Hepatocyte (in vitro differentiated cells): Measurements from ENCODE around the gene ARHGAP42. TPM values are rescaled to one million over a fixed set of nuclear protein-coding genes. Genes with fewer than 3 reads are reported as not detected.

ENCODE experiments used
- DNase-seq: peaks from one replicate; pipeline ENCODE4 v3.0.0-alpha.2; 2016; ENCODE audit warnings: low spot score
- H2AFZ ChIP-seq: fragments of 200-600 bp; sonication (generic); 2 replicates; pipeline ENCODE4 v1.6.0; 2016; ENCODE audit warnings: antibody characterized with exemption, mild to moderate bottlenecking
- H3K27ac ChIP-seq: fragments of 200-600 bp; sonication (generic); 2 replicates; pipeline ENCODE4 v1.5.1; 2016; ENCODE audit warnings: mild to moderate bottlenecking
- H3K27me3 ChIP-seq: fragments of 200-600 bp; sonication (generic); 2 replicates; pipeline ENCODE4 v1.6.1; 2016
- H3K36me3 ChIP-seq: fragments of 200-600 bp; sonication (generic); replicated peaks from 2 replicates; pipeline ENCODE4 v1.5.1; 2016; ENCODE audit warnings: low read depth; ENCODE audit not compliant: insufficient read depth
- H3K4me1 ChIP-seq: fragments of 200-600 bp; sonication (generic); 2 replicates; pipeline ENCODE4 v1.5.1; 2016; ENCODE audit warnings: mild to moderate bottlenecking, moderate library complexity; ENCODE audit not compliant: insufficient read depth
- H3K4me2 ChIP-seq: fragments of 200-600 bp; sonication (generic); 2 replicates; pipeline ENCODE4 v1.6.0; 2016
- H3K4me3 ChIP-seq: fragments of 200-600 bp; sonication (generic); 2 replicates; pipeline ENCODE4 v1.5.1; 2016; ENCODE audit warnings: mild to moderate bottlenecking
- H3K79me2 ChIP-seq: fragments of 200-600 bp; sonication (generic); 2 replicates; pipeline ENCODE4 v1.6.0; 2017; ENCODE audit warnings: mild to moderate bottlenecking
- H3K9me2 ChIP-seq: fragments of 200-600 bp; sonication (generic); replicated peaks from 2 replicates; pipeline ENCODE4 v1.6.0; 2017; ENCODE audit warnings: mild to moderate bottlenecking; ENCODE audit not compliant: insufficient read depth
- H3K9me3 ChIP-seq: fragments of 200-600 bp; sonication (generic); 2 replicates; pipeline ENCODE4 v1.5.1; 2016; ENCODE audit warnings: low read depth, mild to moderate bottlenecking
- H4K20me1 ChIP-seq: fragments of 200-600 bp; sonication (generic); 2 replicates; pipeline ENCODE4 v1.6.0; 2016; ENCODE audit warnings: mild to moderate bottlenecking; ENCODE audit not compliant: insufficient read depth, poor library complexity, severe bottlenecking
- EZH2 ChIP-seq: fragments of 200-600 bp; sonication (generic); IDR thresholded peaks from 2 replicates; pipeline ENCODE4 v1.6.1; 2016; ENCODE audit warnings: antibody characterized with exemption, mild to moderate bottlenecking, borderline replicate concordance
- EZH2phosphoT487 ChIP-seq: fragments of 200-600 bp; sonication (generic); IDR thresholded peaks from one replicate; pipeline ENCODE4 v1.6.1; 2018; ENCODE audit warnings: antibody characterized with exemption, mild to moderate bottlenecking, low read depth, moderate library complexity; ENCODE audit not compliant: unreplicated experiment, severe bottlenecking
- WGBS: methylation state at CpG from one replicate; pipeline ENCODE4 v1.1.6; 2016; ENCODE audit warnings: low lambda C conversion rate; ENCODE audit errors: missing lambda C conversion rate; 5-methylcytosine and 5-hydroxymethylcytosine counted together
- polyA plus RNA-seq: library from polyadenylated mRNA; unstranded; fragments of >200 nt; fragmentation: Nextera tagmentation; extraction: Ambion mirVana; gene quantifications from 2 replicates; pipeline ENCODE4 v1.2.1, GENCODE V29; 2016
- total RNA-seq: library from RNA; depleted of rRNA; stranded (reverse); fragments of >200 nt; gene quantifications from 2 replicates; pipeline ENCODE4 v1.2.3, GENCODE V29; 2014
- TF ChIP-seq, protein P1 (sequence below): fragments of 200-600 bp; sonication (generic); IDR thresholded peaks from 2 replicates; pipeline ENCODE4 v1.5.1; 2016; ENCODE audit warnings: antibody characterized with exemption, mild to moderate bottlenecking; ENCODE audit not compliant: poor library complexity

ARHGAP42 gene
- total and polyA plus RNA-seq, 2 experiments from 2014 or later: 8.7 to 26.5 TPM

DNA sequence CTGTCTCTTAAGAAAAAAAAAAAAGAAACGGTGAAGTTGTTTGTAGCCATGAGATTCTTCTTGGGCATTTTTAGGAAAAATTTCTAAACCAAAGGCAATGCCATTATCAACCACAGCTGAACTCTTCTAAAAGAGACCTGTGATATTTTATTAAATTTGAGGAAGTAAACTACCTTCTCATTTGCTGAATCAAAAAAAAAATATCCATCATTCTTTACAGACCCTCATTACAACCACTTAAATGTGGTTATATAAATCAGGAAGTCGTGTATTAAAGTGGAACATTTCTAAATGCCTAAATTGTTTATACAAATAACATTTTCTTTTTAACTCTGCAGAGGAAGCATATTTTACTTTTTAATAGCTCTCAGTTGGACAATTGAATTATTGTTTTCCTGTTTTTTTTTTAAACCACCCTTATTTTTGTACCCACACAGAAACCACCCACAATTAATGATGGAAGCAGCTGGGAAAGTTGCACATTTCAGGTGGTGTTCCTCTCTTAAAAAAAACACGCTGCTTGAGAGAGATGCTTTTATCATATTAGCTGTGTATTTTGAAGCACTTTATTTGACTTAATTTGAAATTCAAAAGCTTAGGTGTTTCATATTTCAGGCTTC, 91.2 kb downstream of the ARHGAP42 start:
- no peak for TF ChIP-seq EZH2phosphoT487
- TF ChIP-seq, protein P1, sequence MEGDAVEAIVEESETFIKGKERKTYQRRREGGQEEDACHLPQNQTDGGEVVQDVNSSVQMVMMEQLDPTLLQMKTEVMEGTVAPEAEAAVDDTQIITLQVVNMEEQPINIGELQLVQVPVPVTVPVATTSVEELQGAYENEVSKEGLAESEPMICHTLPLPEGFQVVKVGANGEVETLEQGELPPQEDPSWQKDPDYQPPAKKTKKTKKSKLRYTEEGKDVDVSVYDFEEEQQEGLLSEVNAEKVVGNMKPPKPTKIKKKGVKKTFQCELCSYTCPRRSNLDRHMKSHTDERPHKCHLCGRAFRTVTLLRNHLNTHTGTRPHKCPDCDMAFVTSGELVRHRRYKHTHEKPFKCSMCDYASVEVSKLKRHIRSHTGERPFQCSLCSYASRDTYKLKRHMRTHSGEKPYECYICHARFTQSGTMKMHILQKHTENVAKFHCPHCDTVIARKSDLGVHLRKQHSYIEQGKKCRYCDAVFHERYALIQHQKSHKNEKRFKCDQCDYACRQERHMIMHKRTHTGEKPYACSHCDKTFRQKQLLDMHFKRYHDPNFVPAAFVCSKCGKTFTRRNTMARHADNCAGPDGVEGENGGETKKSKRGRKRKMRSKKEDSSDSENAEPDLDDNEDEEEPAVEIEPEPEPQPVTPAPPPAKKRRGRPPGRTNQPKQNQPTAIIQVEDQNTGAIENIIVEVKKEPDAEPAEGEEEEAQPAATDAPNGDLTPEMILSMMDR: no peak
- TF ChIP-seq EZH2: no peak
- H3K4me3 ChIP-seq: no peak overlapping the region
- H3K9me2 ChIP-seq: no peaks in the 10 kb centered on the region
- H3K27ac ChIP-seq: peak overlapping the region; percentile 97
- H2AFZ ChIP-seq: no peak overlapping the region
- H3K4me1 ChIP-seq: peaks cover 14% of the 10 kb centered on the region
- no peaks in the 10 kb centered on the region for H3K27me3 ChIP-seq
- H4K20me1 ChIP-seq: no peaks in the 10 kb centered on the region
- H3K4me2 ChIP-seq: peak overlapping the region; percentile 13
- H3K79me2 ChIP-seq: peaks cover 26% of the 10 kb centered on the region
- no peaks in the 10 kb centered on the region for H3K36me3 ChIP-seq
- no peak for DNase-seq
- H3K9me3 ChIP-seq: no peaks in the 10 kb centered on the region
- 62% methylated on average over 3 of the region's 3 CpGs for WGBS

DNA sequence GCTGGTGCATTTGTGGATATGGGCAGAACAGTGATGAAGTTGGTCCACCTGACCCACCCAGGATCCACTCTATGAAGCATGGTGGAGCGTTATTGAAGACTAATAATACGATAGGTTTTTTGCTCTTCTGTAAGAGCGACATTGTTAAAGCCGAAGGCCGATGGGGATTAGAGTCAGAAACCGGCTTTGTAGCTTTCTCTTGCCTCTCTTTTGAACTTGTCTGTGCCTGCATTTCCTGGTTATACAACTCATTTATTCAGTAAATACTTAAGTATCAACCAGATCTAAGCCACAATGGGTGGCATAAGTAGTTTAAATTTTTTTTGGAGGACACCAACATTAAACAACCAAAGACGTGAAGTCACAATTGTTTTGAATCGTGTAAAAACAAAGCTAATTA, 93.4 kb downstream of the ARHGAP42 start:
- WGBS: 86% methylated on average over 8 of the region's 8 CpGs
- Histone ChIP-seq H4K20me1 (no peaks in the 10 kb centered on the region), H2AFZ (no peak overlapping the region), H3K4me1 (peaks cover 18% of the 10 kb centered on the region), H3K79me2 (peaks cover 36% of the 10 kb centered on the region), H3K9me3 (no peaks in the 10 kb centered on the region), H3K27ac (no peak overlapping the region), H3K36me3 (no peaks in the 10 kb centered on the region), H3K9me2 (no peaks in the 10 kb centered on the region), H3K27me3 (no peaks in the 10 kb centered on the region), H3K4me2 (no peak overlapping the region), H3K4me3 (no peak overlapping the region)
- no peak for DNase-seq
- TF ChIP-seq EZH2phosphoT487 (no peak), EZH2 (no peak)
- TF ChIP-seq, protein P1: no peak

DNA sequence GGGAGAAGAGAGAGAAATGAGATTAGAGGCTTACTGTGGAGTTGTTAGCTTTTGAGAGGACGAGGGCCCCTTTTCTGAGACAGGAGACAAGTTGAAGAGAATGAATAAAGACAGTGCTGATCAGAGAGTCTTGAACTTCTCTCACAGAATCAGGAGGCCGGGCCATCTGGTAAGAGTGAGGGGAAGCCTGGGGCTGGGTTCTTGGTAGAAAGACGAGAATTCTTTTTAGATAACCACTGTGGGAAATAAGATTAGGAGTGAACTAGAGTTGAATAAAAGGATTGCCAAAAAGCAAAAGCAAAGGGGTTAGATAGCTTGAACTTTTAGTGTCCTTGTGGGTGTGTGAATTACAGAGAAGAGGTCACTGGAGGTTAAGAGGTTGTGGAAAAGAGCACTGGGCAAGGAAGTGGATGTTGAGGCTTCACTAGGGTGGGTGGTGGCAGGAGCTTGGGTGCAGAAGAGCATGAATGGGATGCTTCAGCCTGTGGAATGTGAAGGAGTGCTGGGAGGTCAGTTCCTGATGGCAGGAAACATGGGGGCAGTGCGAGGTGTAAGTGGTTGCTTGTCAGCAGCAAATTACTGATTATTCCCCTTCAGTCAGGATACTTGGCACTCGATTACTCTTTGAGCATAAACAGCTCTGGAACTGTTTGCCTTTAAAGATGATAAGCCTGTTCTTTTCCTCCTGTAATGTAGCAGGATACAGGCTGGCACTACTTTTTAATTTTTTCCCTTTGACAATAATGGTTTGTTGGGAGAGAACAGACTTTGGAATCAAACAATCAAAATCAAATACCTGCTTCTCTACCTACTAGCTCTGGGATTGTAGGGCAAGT, 98.3 kb downstream of the ARHGAP42 start:
- DNase-seq: no peak
- H2AFZ ChIP-seq: no peak overlapping the region

More for the DNA sequence above, 98.3 kb downstream of the ARHGAP42 start:
- peak overlapping the region; percentile 10 for H3K4me2 ChIP-seq
- no peaks in the 10 kb centered on the region for H4K20me1 ChIP-seq
- WGBS: 42% methylated on average over 5 of the region's 5 CpGs
- H3K9me3 ChIP-seq: no peaks in the 10 kb centered on the region
- H3K4me1 ChIP-seq: peaks cover 13% of the 10 kb centered on the region
- no peak overlapping the region for H3K4me3 ChIP-seq
- H3K36me3 ChIP-seq: no peaks in the 10 kb centered on the region
- peak overlapping the region; percentile 6 for H3K27ac ChIP-seq
- peaks cover 64% of the 10 kb centered on the region for H3K79me2 ChIP-seq
- TF ChIP-seq EZH2phosphoT487: no peak
- no peak for TF ChIP-seq EZH2
- TF ChIP-seq, protein P1: no peak
- H3K27me3 ChIP-seq: no peaks in the 10 kb centered on the region
- H3K9me2 ChIP-seq: no peaks in the 10 kb centered on the region
